ENCODE results near the gene OR6J1. TPM values are rescaled to one million over a fixed set of nuclear protein-coding genes. Genes with fewer than 3 reads are reported as not detected.
A peak's percentile ranks its signal among the peaks of the same experiment; 100 is the strongest.

Gene OR6J1
- total RNA-seq, 1 donor from 2014 or later: not detected

DNA sequence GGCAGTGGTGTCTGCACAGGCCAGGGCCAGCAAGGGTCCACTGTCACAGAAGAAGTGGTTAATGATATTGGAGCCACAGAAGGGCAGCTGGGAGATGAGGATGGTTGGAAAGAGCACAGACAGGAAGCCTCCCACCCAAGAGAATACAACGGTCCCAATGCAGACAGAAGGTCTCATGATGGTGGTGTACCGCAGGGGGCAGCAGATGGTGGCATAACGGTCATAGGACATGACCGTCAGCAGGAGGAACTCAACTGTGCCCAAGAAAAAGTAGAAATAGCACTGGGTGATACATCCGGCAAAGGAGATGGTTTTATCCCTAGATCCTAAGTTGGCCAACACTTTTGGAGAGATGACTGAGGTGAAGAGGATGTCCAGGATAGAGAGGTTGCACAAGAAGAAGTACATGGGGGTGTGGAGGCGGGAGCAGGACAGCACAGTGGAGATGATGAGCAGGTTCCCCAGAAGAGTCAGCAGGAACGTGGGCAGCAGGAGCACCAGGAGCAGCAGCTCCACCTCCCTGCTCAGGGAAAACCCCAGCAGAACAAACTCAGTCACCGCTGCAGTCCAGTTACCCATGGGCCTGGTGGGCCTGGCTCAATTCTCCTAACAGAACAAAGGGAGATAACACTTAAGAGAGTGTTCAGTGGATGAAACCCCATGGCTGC is 9.8 kb downstream of the OR6J1 start:
- intact Hi-C loops (cut with DNase I): no loop called here
- Histone ChIP-seq H3K27me3 (no peaks in the 10 kb centered on the region), H3K36me3 (no peaks in the 10 kb centered on the region), H3K27ac (no peak overlapping the region), H3K9me3 (no peaks in the 10 kb centered on the region), H3K4me3 (no peak overlapping the region), H3K4me1 (no peaks in the 10 kb centered on the region)
- DNase-seq (ENCODE audit: low spot score in 2 of 2): no peak
- TF ChIP-seq, protein P1, sequence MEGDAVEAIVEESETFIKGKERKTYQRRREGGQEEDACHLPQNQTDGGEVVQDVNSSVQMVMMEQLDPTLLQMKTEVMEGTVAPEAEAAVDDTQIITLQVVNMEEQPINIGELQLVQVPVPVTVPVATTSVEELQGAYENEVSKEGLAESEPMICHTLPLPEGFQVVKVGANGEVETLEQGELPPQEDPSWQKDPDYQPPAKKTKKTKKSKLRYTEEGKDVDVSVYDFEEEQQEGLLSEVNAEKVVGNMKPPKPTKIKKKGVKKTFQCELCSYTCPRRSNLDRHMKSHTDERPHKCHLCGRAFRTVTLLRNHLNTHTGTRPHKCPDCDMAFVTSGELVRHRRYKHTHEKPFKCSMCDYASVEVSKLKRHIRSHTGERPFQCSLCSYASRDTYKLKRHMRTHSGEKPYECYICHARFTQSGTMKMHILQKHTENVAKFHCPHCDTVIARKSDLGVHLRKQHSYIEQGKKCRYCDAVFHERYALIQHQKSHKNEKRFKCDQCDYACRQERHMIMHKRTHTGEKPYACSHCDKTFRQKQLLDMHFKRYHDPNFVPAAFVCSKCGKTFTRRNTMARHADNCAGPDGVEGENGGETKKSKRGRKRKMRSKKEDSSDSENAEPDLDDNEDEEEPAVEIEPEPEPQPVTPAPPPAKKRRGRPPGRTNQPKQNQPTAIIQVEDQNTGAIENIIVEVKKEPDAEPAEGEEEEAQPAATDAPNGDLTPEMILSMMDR (IDR thresholded peaks at IDR 0.05): no peak

DNA sequence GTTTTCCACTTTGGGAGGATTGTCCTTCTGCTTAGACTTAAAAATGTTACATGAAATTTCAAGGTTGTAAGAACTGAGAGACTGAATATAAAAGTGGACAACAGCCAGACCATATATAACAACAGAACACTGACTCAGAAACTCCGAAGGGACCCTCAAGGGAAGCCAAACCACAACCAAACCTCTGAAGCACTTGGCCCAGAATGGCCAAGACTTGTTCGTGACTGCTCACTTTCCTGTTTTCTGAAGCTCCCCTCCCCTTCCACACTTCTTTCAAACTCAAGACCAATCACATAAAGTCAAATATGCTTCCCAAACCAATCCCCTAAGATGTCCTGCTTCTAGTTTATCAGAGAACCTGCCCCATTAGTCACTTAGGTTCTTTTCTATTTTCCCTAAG is 13.7 kb downstream of the OR6J1 start:
- Histone ChIP-seq H3K4me1 (no peaks in the 10 kb centered on the region), H3K36me3 (no peaks in the 10 kb centered on the region), H3K27me3 (no peaks in the 10 kb centered on the region), H3K9me3 (no peaks in the 10 kb centered on the region), H3K27ac (no peak overlapping the region), H3K4me3 (no peak overlapping the region)
- DNase-seq (ENCODE audit: low spot score in 2 of 2): no peak
- intact Hi-C loops (cut with DNase I): no loop called here
- TF ChIP-seq, protein P1 (IDR thresholded peaks at IDR 0.05): no peak

DNA sequence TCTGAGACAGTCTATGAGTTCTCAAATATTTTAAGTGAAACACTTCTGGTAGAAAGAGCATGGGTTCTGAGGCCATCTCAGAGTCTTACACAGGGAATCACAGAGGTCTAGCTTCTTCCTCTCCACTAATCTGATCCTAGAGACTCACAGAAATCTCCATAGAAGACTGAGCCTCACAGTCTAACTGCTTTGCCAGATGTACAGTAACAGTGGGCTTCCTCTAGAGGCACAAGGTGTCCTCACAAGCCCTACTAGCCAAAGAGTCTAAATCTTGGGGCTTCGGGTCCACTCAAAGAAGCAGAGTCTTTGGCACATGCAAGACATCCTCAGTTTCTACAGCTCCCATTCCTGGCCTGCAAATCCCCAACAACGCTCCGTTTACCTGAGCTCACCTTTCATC is 14.1 kb downstream of the OR6J1 start:
- no peak overlapping the region for H3K27ac ChIP-seq
- no peak overlapping the region for H3K4me3 ChIP-seq
- no peaks in the 10 kb centered on the region for H3K36me3 ChIP-seq
- no peaks in the 10 kb centered on the region for H3K9me3 ChIP-seq
- DNase-seq (ENCODE audit: low spot score in 2 of 2): no peak
- no peaks in the 10 kb centered on the region for H3K4me1 ChIP-seq
- intact Hi-C loops (cut with DNase I): no loop called here
- H3K27me3 ChIP-seq: no peaks in the 10 kb centered on the region
- TF ChIP-seq, protein P1 (IDR thresholded peaks at IDR 0.05): no peak

DNA sequence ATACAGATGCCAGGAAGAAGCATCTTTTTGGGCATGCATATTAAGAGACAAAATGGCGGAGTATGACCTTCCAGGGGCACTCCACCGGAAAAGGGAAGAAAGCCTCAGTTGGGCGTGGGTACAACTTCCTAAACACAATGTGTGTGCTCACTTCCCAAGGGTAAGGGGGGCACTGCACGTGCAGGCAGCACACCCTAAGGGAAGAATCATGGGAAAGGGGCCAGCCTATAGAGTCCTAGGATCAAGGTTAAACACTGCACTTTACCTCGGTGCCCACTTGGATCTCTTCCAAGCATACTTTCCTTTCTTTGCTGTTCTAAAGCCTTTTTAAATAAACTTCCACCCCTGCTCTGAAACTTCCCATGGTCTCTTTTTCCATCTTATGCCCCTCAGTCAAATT is 14.8 kb downstream of the OR6J1 start:
- DNase-seq (ENCODE audit: low spot score in 2 of 2): peak in 1 of 2 donors; percentile 9
- Histone ChIP-seq H3K9me3 (no peaks in the 10 kb centered on the region), H3K36me3 (no peaks in the 10 kb centered on the region), H3K27ac (no peak overlapping the region), H3K4me3 (no peak overlapping the region), H3K27me3 (no peaks in the 10 kb centered on the region), H3K4me1 (no peaks in the 10 kb centered on the region)
- intact Hi-C loops (cut with DNase I): no loop called here
- TF ChIP-seq, protein P1 (IDR thresholded peaks at IDR 0.05): no peak

DNA sequence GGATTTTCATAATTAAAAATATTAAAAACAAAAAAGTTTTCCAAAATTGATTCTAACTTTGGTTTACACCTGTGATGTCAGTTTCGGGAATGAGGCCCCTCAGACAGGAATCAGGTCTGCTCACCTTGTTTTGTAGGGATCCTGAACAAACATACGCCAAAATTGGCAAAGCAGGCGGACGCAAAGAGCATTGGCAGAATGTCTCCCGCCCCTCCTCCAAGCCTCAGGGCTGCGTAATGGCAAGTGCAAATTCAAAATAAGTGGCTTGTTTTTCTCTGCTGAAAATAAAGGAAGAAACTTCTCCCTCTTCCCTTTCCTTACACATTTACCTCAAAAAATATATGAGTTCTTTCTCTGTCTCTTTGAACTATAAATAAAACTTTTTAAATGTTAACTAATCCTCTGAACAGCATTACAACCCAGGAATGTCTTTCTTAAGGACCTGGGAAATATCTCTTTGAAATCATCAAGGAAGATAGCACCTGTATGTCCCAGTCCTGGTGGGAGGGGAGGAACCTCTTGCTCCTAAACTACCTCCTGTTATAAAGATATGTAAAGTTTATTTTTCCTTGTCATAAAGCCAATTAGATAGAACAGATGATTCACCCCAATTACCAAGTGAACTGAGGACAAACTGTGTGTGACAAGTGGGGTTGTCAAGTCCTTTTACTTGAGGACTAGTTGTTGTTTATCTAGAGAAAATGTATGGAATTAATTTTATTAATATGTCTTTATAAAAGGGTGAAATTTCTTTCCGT is 16.5 kb downstream of the OR6J1 start:
- Histone ChIP-seq H3K36me3 (no peaks in the 10 kb centered on the region), H3K4me3 (no peak overlapping the region), H3K9me3 (no peaks in the 10 kb centered on the region), H3K27ac (no peak overlapping the region), H3K27me3 (no peaks in the 10 kb centered on the region), H3K4me1 (no peaks in the 10 kb centered on the region)
- intact Hi-C loops (cut with DNase I): no loop called here
- DNase-seq (ENCODE audit: low spot score in 2 of 2): no peak
- TF ChIP-seq, protein P1 (IDR thresholded peaks at IDR 0.05): no peak

Measured in ascending aorta (tissue), 2 donors.